ENCODE measurements around the gene SUDS3. TPM values are rescaled to one million over a fixed set of nuclear protein-coding genes. Genes with fewer than 3 reads are reported as not detected.

Gene SUDS3
- total and polyA plus RNA-seq, 2 experiments from 2014 or later: 53.0 to 77.1 TPM

DNA sequence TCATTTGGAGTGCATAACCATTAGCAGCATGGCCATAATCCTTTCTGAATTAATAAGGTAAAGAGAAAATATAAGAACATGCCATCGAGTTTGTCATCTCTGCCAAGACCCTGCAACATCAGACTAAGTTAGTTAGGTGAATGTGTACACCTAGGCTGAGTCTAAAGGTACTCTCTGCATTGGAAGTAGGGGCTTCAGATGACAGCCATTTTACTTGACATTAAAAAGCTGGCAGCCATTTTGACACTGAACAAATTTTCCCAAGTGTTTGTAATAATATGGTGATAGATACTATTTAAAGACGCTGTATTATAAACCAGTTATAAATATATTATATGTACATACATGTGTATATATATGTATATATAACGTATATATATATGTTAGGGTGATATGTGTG is 79.0 kb downstream of the SUDS3 start:
- Histone ChIP-seq H3K79me2 (replicated peaks; ENCODE audit: insufficient read depth) (no peaks in the 10 kb centered on the region), H3K9me2 (ENCODE audit: insufficient read depth) (peaks cover 5% of the 10 kb centered on the region; the same call in 1 of the 2 replicates), H3K4me2 (no peak overlapping the region), H3F3A (replicated peaks; ENCODE audit: low read depth) (no peaks in the 10 kb centered on the region), H3K27ac (ENCODE audit: low read depth) (no peak overlapping the region), H4K20me1 (replicated peaks; ENCODE audit: insufficient read depth) (no peaks in the 10 kb centered on the region), H3K27me3 (ENCODE audit: insufficient read depth) (no peaks in the 10 kb centered on the region), H3K36me3 (ENCODE audit: insufficient read depth) (no peaks in the 10 kb centered on the region), H2AFZ (no peak overlapping the region), H3K4me3 (no peak overlapping the region), H3K4me1 (ENCODE audit: insufficient read depth) (no peaks in the 10 kb centered on the region)
- Mint-ChIP-seq H3K27ac (no peak overlapping the region), H3K4me1 (no peaks in the 10 kb centered on the region), H3K36me3 (ENCODE audit: low read depth) (peaks cover 12% of the 10 kb centered on the region; the same call in 2 of the 3 replicates), H3K4me3 (no peak overlapping the region), H3K9me3 (peaks cover 36% of the 10 kb centered on the region), H3K27me3 (ENCODE audit: insufficient read depth, low read depth, poor library complexity) (no peaks in the 10 kb centered on the region)
- ATAC-seq (no peak), DNase-seq (ENCODE audit: low spot score) (no peak)
- no peak for TF ChIP-seq JUNB (IDR thresholded peaks at IDR 0.05; ENCODE audit: unreplicated experiment)
- TF ChIP-seq EZH2phosphoT487 (IDR thresholded peaks at IDR 0.05; ENCODE audit: unreplicated experiment): no peak
- no peak for TF ChIP-seq EZH2 (IDR thresholded peaks at IDR 0.05; ENCODE audit: low read depth, unreplicated experiment)
- TF ChIP-seq, protein P1, sequence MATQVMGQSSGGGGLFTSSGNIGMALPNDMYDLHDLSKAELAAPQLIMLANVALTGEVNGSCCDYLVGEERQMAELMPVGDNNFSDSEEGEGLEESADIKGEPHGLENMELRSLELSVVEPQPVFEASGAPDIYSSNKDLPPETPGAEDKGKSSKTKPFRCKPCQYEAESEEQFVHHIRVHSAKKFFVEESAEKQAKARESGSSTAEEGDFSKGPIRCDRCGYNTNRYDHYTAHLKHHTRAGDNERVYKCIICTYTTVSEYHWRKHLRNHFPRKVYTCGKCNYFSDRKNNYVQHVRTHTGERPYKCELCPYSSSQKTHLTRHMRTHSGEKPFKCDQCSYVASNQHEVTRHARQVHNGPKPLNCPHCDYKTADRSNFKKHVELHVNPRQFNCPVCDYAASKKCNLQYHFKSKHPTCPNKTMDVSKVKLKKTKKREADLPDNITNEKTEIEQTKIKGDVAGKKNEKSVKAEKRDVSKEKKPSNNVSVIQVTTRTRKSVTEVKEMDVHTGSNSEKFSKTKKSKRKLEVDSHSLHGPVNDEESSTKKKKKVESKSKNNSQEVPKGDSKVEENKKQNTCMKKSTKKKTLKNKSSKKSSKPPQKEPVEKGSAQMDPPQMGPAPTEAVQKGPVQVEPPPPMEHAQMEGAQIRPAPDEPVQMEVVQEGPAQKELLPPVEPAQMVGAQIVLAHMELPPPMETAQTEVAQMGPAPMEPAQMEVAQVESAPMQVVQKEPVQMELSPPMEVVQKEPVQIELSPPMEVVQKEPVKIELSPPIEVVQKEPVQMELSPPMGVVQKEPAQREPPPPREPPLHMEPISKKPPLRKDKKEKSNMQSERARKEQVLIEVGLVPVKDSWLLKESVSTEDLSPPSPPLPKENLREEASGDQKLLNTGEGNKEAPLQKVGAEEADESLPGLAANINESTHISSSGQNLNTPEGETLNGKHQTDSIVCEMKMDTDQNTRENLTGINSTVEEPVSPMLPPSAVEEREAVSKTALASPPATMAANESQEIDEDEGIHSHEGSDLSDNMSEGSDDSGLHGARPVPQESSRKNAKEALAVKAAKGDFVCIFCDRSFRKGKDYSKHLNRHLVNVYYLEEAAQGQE (IDR thresholded peaks at IDR 0.05; ENCODE audit: unreplicated experiment): no peak
- TF ChIP-seq ZNF331 (CRISPR knock-in tag; IDR thresholded peaks at IDR 0.05; ENCODE audit: low read depth): no peak
- TF ChIP-seq, protein P2, sequence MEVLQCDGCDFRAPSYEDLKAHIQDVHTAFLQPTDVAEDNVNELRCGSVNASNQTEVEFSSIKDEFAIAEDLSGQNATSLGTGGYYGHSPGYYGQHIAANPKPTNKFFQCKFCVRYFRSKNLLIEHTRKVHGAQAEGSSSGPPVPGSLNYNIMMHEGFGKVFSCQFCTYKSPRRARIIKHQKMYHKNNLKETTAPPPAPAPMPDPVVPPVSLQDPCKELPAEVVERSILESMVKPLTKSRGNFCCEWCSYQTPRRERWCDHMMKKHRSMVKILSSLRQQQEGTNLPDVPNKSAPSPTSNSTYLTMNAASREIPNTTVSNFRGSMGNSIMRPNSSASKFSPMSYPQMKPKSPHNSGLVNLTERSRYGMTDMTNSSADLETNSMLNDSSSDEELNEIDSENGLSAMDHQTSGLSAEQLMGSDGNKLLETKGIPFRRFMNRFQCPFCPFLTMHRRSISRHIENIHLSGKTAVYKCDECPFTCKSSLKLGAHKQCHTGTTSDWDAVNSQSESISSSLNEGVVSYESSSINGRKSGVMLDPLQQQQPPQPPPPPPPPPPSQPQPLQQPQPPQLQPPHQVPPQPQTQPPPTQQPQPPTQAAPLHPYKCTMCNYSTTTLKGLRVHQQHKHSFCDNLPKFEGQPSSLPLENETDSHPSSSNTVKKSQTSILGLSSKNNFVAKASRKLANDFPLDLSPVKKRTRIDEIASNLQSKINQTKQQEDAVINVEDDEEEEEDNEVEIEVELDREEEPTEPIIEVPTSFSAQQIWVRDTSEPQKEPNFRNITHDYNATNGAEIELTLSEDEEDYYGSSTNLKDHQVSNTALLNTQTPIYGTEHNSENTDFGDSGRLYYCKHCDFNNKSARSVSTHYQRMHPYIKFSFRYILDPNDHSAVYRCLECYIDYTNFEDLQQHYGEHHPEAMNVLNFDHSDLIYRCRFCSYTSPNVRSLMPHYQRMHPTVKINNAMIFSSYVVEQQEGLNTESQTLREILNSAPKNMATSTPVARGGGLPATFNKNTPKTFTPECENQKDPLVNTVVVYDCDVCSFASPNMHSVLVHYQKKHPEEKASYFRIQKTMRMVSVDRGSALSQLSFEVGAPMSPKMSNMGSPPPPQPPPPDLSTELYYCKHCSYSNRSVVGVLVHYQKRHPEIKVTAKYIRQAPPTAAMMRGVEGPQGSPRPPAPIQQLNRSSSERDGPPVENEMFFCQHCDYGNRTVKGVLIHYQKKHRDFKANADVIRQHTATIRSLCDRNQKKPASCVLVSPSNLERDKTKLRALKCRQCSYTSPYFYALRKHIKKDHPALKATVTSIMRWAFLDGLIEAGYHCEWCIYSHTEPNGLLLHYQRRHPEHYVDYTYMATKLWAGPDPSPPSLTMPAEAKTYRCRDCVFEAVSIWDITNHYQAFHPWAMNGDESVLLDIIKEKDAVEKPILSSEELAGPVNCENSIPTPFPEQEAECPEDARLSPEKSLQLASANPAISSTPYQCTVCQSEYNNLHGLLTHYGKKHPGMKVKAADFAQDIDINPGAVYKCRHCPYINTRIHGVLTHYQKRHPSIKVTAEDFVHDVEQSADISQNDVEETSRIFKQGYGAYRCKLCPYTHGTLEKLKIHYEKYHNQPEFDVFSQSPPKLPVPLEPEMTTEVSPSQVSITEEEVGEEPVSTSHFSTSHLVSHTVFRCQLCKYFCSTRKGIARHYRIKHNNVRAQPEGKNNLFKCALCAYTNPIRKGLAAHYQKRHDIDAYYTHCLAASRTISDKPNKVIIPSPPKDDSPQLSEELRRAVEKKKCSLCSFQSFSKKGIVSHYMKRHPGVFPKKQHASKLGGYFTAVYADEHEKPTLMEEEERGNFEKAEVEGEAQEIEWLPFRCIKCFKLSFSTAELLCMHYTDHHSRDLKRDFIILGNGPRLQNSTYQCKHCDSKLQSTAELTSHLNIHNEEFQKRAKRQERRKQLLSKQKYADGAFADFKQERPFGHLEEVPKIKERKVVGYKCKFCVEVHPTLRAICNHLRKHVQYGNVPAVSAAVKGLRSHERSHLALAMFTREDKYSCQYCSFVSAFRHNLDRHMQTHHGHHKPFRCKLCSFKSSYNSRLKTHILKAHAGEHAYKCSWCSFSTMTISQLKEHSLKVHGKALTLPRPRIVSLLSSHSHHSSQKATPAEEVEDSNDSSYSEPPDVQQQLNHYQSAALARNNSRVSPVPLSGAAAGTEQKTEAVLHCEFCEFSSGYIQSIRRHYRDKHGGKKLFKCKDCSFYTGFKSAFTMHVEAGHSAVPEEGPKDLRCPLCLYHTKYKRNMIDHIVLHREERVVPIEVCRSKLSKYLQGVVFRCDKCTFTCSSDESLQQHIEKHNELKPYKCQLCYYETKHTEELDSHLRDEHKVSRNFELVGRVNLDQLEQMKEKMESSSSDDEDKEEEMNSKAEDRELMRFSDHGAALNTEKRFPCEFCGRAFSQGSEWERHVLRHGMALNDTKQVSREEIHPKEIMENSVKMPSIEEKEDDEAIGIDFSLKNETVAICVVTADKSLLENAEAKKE (CRISPR knock-in tag; IDR thresholded peaks at IDR 0.05): no peak
- no peak for TF ChIP-seq POLR2AphosphoS5 (IDR thresholded peaks at IDR 0.05; ENCODE audit: low read depth)
- no peak for TF ChIP-seq ZNF114 (CRISPR knock-in tag; IDR thresholded peaks at IDR 0.05)
- no peak for TF ChIP-seq CREB1 (CRISPR knock-in tag; IDR thresholded peaks at IDR 0.05; ENCODE audit: low read depth)
- TF ChIP-seq, protein P3, sequence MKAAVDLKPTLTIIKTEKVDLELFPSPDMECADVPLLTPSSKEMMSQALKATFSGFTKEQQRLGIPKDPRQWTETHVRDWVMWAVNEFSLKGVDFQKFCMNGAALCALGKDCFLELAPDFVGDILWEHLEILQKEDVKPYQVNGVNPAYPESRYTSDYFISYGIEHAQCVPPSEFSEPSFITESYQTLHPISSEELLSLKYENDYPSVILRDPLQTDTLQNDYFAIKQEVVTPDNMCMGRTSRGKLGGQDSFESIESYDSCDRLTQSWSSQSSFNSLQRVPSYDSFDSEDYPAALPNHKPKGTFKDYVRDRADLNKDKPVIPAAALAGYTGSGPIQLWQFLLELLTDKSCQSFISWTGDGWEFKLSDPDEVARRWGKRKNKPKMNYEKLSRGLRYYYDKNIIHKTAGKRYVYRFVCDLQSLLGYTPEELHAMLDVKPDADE (IDR thresholded peaks at IDR 0.05): no peak
- TF ChIP-seq, protein P4, sequence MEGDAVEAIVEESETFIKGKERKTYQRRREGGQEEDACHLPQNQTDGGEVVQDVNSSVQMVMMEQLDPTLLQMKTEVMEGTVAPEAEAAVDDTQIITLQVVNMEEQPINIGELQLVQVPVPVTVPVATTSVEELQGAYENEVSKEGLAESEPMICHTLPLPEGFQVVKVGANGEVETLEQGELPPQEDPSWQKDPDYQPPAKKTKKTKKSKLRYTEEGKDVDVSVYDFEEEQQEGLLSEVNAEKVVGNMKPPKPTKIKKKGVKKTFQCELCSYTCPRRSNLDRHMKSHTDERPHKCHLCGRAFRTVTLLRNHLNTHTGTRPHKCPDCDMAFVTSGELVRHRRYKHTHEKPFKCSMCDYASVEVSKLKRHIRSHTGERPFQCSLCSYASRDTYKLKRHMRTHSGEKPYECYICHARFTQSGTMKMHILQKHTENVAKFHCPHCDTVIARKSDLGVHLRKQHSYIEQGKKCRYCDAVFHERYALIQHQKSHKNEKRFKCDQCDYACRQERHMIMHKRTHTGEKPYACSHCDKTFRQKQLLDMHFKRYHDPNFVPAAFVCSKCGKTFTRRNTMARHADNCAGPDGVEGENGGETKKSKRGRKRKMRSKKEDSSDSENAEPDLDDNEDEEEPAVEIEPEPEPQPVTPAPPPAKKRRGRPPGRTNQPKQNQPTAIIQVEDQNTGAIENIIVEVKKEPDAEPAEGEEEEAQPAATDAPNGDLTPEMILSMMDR (conservative IDR thresholded peaks at IDR 0.05; ENCODE audit: low read depth in 2 of 2): no peak
- no peak for TF ChIP-seq NANOG (IDR thresholded peaks at IDR 0.05; ENCODE audit: borderline replicate concordance)

All from GM23338 (cell line).